ENCODE results near the gene CTDP1.

Gene CTDP1

GRCh38 chr18:79644006-79644665 is 35.5 kb upstream of the CTDP1 start:
- DNase-seq: peak; percentile 74

GRCh38 chr18:79644666-79645057 is 34.9 kb upstream of the CTDP1 start:
- no peak for DNase-seq

- DNase-seq: no peak
Measured at GRCh38 chr18:79645291-79645983, 34.2 kb upstream of the CTDP1 start.

- DNase-seq: no peak
Measured at GRCh38 chr18:79647307-79647706, 32.3 kb upstream of the CTDP1 start.

- no peak for DNase-seq
Measured at GRCh38 chr18:79650959-79651358, 28.6 kb upstream of the CTDP1 start.

- DNase-seq: no peak
Measured at GRCh38 chr18:79657342-79657996, 22.1 kb upstream of the CTDP1 start.

GRCh38 chr18:79658366-79658765 is 21.2 kb upstream of the CTDP1 start:
- DNase-seq: no peak

- no peak for DNase-seq
Measured at GRCh38 chr18:79659733-79660132, 19.9 kb upstream of the CTDP1 start.

GRCh38 chr18:79662034-79662433 is 17.6 kb upstream of the CTDP1 start:
- no peak for DNase-seq

GRCh38 chr18:79662439-79662838 is 17.2 kb upstream of the CTDP1 start:
- DNase-seq: no peak

- DNase-seq: no peak
Measured at GRCh38 chr18:79664525-79665125, 15.0 kb upstream of the CTDP1 start.

- no peak for DNase-seq
Measured at GRCh38 chr18:79668203-79668602, 11.4 kb upstream of the CTDP1 start.

- DNase-seq: no peak
Measured at GRCh38 chr18:79672490-79673276, 6.9 kb upstream of the CTDP1 start.

- DNase-seq: no peak
Measured at GRCh38 chr18:79677221-79677620, 2.4 kb upstream of the CTDP1 start.

GRCh38 chr18:79677840-79678239 is 1.8 kb upstream of the CTDP1 start:
- no peak for DNase-seq

GRCh38 chr18:79678665-79679551 is 695 bp upstream of the CTDP1 start:
- peak; percentile 98 for DNase-seq

- DNase-seq: peak; percentile 57
Measured at GRCh38 chr18:79680100-79680879, 687 bp downstream of the CTDP1 start.

- no peak for DNase-seq
Measured at GRCh38 chr18:79680891-79681339, 1.3 kb downstream of the CTDP1 start.

- peak; percentile 71 for DNase-seq
Measured at GRCh38 chr18:79681484-79682387, 2.1 kb downstream of the CTDP1 start.

GRCh38 chr18:79682481-79682880 is 2.9 kb downstream of the CTDP1 start:
- DNase-seq: no peak
